SK-N-SH treated with all-trans-retinoic acid at 6 μM for 48 hours (cell line): ENCODE data around the gene CBX5.

Source experiments
- ATAC-seq: fragments of 200-7000 bp; cut with Tn5 transposase; 3 replicates; pipeline ENCODE4 v1.9.1; 2020; ENCODE audit warnings: mild to moderate bottlenecking, moderate library complexity
- ARNTL ChIP-seq: fragments of 450-650 bp; formaldehyde crosslinking; IDR thresholded peaks from 2 replicates; pipeline ENCODE4 v1.5.0; 2020; ENCODE audit warnings: low read depth, mild to moderate bottlenecking, moderate library complexity, borderline replicate concordance
- CREB5 ChIP-seq: fragments of 250-450 bp; sonication (Bioruptor Pico); IDR thresholded peaks from 2 replicates; pipeline ENCODE4 v1.5.1; 2020; ENCODE audit warnings: low read depth, mild to moderate bottlenecking, moderate library complexity
- CSDC2 ChIP-seq: fragments of 250-450 bp; sonication (Bioruptor Pico); IDR thresholded peaks from 2 replicates; pipeline ENCODE4 v1.5.0; 2020; ENCODE audit warnings: mild to moderate bottlenecking, moderate library complexity
- ESRRG ChIP-seq: fragments of 250-450 bp; sonication (Bioruptor Pico); IDR thresholded peaks from 2 replicates; pipeline ENCODE4 v1.6.1; 2021; ENCODE audit warnings: mild to moderate bottlenecking
- ISL1 ChIP-seq: fragments of 250-450 bp; sonication (Bioruptor Pico); IDR thresholded peaks from 2 replicates; pipeline ENCODE4 v2.1.2; 2022; ENCODE audit warnings: mild to moderate bottlenecking, moderate library complexity
- RARB ChIP-seq: fragments of 250-450 bp; sonication (Bioruptor Pico); IDR thresholded peaks from 2 replicates; pipeline ENCODE4 v1.8.0; 2021; ENCODE audit warnings: mild to moderate bottlenecking, moderate library complexity
- SNAI2 ChIP-seq: fragments of 250-450 bp; sonication (Bioruptor Pico); IDR thresholded peaks from 2 replicates; pipeline ENCODE4 v1.5.0; 2020; ENCODE audit warnings: mild to moderate bottlenecking, moderate library complexity
- TCF4 ChIP-seq: fragments of 250-450 bp; sonication (Bioruptor Pico); IDR thresholded peaks from 2 replicates; pipeline ENCODE4 v1.8.0; 2021; ENCODE audit warnings: mild to moderate bottlenecking, moderate library complexity, borderline replicate concordance
- TOX ChIP-seq: fragments of 250-450 bp; sonication (Bioruptor Pico); IDR thresholded peaks from 2 replicates; pipeline ENCODE4 v1.8.0; 2021; ENCODE audit warnings: mild to moderate bottlenecking, moderate library complexity, borderline replicate concordance
- ZC3H10 ChIP-seq: fragments of 250-450 bp; sonication (Bioruptor Pico); IDR thresholded peaks from 2 replicates; pipeline ENCODE4 v1.5.1; 2021; ENCODE audit warnings: mild to moderate bottlenecking, moderate library complexity
- ZFP3 ChIP-seq: fragments of 250-450 bp; sonication (Bioruptor Pico); IDR thresholded peaks from 2 replicates; pipeline ENCODE4 v1.5.0; 2020; ENCODE audit warnings: mild to moderate bottlenecking, moderate library complexity
- ZFP30 ChIP-seq: fragments of 450-650 bp; formaldehyde crosslinking; IDR thresholded peaks from 2 replicates; pipeline ENCODE4 v1.5.0; 2022; ENCODE audit warnings: mild to moderate bottlenecking, moderate library complexity
- ZNF565 ChIP-seq: fragments of 450-650 bp; formaldehyde crosslinking; conservative IDR thresholded peaks from 2 replicates; pipeline ENCODE4 v1.5.0; 2020; ENCODE audit warnings: low read depth, mild to moderate bottlenecking, moderate library complexity
- ZNF70 ChIP-seq: fragments of 450-650 bp; formaldehyde crosslinking; IDR thresholded peaks from 2 replicates; pipeline ENCODE4 v1.5.0; 2020; ENCODE audit warnings: mild to moderate bottlenecking, moderate library complexity
- ZNF8 ChIP-seq: fragments of 450-650 bp; formaldehyde crosslinking; IDR thresholded peaks from 2 replicates; pipeline ENCODE4 v1.5.0; 2020; ENCODE audit warnings: mild to moderate bottlenecking, moderate library complexity
- TF ChIP-seq, protein P1 (sequence below): fragments of 250-450 bp; sonication (Bioruptor Pico); IDR thresholded peaks from 2 replicates; pipeline ENCODE4 v1.5.1; 2021; ENCODE audit warnings: mild to moderate bottlenecking, moderate library complexity
- TF ChIP-seq, protein P2 (sequence below): fragments of 250-450 bp; sonication (Bioruptor Pico); IDR thresholded peaks from 2 replicates; pipeline ENCODE4 v1.8.0; 2021; ENCODE audit warnings: low read depth, mild to moderate bottlenecking, moderate library complexity, borderline replicate concordance
- TF ChIP-seq, protein P3 (sequence below): fragments of 250-450 bp; sonication (Bioruptor Pico); IDR thresholded peaks from 2 replicates; pipeline ENCODE4 v1.8.0; 2020; ENCODE audit warnings: mild to moderate bottlenecking, moderate library complexity, borderline replicate concordance
- TF ChIP-seq, protein P4 (sequence below): fragments of 250-450 bp; sonication (Bioruptor Pico); IDR thresholded peaks from 2 replicates; pipeline ENCODE4 v1.5.0; 2020; ENCODE audit warnings: mild to moderate bottlenecking, moderate library complexity

Gene CBX5

DNA sequence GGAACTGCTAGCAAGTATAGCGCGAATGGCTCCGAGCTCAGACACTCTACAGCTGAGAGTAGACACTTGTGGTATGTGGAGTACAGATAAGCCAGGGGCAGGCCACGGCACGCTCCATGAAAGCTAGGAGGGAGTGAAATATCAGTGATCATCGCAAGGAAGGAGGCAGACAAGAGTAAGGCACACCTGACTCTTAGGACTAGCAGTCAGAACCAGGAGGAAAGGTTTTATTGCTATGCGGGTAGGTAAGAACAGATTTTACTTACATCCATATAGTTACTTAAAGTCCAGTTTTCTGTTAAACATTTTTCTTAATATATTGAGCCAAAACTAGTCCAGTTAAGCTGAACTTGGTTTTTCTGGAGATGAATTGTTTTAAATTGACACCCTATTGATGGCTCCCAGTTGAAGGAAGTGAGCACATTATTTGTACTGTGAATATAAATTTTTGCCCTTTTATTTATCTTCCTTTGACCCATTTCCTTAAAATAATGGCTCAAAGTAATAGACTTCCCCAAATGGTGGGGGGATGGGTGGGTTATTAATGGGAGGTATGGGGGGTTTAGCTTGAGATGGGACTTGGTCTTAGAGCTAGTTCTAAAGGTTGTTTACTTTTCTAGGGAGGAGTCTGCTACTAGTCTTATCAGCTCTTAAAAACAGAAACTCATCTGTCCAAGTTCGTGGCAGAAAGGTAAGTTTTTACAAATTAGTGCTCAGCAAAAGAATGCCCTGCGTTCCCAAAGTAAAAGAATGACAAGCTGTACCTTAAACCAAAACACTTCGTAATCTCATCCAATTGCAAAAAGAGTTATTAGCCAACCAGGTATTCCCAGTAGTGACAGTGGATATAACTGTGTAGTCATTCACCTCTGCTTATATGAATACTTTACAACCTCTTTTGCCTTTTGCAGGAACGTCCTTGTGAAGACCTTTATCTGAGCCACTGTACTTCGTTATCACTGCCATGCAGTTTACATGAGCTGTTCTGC is 6.4 kb upstream of the CBX5 start:
- ATAC-seq, result no peak
- TF ChIP-seq, protein P1, sequence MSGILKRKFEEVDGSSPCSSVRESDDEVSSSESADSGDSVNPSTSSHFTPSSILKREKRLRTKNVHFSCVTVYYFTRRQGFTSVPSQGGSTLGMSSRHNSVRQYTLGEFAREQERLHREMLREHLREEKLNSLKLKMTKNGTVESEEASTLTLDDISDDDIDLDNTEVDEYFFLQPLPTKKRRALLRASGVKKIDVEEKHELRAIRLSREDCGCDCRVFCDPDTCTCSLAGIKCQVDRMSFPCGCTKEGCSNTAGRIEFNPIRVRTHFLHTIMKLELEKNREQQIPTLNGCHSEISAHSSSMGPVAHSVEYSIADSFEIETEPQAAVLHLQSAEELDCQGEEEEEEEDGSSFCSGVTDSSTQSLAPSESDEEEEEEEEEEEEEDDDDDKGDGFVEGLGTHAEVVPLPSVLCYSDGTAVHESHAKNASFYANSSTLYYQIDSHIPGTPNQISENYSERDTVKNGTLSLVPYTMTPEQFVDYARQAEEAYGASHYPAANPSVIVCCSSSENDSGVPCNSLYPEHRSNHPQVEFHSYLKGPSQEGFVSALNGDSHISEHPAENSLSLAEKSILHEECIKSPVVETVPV (CRISPR knock-in tag), result peak; percentile 53
- no peak for TF ChIP-seq RARB (CRISPR knock-in tag)
- no peak for TF ChIP-seq CSDC2
- no peak for TF ChIP-seq ARNTL
- no peak; the same call in 1 of the 2 replicates for TF ChIP-seq ZC3H10 (CRISPR knock-in tag)
- no peak for TF ChIP-seq TCF4
- TF ChIP-seq, protein P2, sequence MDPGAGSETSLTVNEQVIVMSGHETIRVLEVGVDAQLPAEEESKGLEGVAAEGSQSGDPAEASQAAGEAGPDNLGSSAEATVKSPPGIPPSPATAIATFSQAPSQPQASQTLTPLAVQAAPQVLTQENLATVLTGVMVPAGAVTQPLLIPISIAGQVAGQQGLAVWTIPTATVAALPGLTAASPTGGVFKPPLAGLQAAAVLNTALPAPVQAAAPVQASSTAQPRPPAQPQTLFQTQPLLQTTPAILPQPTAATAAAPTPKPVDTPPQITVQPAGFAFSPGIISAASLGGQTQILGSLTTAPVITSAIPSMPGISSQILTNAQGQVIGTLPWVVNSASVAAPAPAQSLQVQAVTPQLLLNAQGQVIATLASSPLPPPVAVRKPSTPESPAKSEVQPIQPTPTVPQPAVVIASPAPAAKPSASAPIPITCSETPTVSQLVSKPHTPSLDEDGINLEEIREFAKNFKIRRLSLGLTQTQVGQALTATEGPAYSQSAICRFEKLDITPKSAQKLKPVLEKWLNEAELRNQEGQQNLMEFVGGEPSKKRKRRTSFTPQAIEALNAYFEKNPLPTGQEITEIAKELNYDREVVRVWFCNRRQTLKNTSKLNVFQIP (CRISPR knock-in tag), result no peak
- TF ChIP-seq ISL1 (CRISPR knock-in tag), result no peak
- no peak for TF ChIP-seq CREB5 (CRISPR knock-in tag)
- TF ChIP-seq, protein P3, sequence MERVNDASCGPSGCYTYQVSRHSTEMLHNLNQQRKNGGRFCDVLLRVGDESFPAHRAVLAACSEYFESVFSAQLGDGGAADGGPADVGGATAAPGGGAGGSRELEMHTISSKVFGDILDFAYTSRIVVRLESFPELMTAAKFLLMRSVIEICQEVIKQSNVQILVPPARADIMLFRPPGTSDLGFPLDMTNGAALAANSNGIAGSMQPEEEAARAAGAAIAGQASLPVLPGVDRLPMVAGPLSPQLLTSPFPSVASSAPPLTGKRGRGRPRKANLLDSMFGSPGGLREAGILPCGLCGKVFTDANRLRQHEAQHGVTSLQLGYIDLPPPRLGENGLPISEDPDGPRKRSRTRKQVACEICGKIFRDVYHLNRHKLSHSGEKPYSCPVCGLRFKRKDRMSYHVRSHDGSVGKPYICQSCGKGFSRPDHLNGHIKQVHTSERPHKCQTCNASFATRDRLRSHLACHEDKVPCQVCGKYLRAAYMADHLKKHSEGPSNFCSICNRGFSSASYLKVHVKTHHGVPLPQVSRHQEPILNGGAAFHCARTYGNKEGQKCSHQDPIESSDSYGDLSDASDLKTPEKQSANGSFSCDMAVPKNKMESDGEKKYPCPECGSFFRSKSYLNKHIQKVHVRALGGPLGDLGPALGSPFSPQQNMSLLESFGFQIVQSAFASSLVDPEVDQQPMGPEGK (CRISPR knock-in tag), result peak; percentile 37; the same call in 1 of the 2 replicates
- TF ChIP-seq SNAI2, result no peak
- no peak for TF ChIP-seq ESRRG (CRISPR knock-in tag)
- TF ChIP-seq ZFP30 (CRISPR knock-in tag), result 0 out of 2 replicates have a peak, but pooled peaks have one; percentile 20
- no peak for TF ChIP-seq ZFP3 (CRISPR knock-in tag)
- TF ChIP-seq ZNF565 (CRISPR knock-in tag), result no peak
- 0 out of 2 replicates have a peak, but pooled peaks have one; percentile 16 for TF ChIP-seq ZNF70 (CRISPR knock-in tag)
- no peak for TF ChIP-seq ZNF8 (CRISPR knock-in tag)
- TF ChIP-seq, protein P4, sequence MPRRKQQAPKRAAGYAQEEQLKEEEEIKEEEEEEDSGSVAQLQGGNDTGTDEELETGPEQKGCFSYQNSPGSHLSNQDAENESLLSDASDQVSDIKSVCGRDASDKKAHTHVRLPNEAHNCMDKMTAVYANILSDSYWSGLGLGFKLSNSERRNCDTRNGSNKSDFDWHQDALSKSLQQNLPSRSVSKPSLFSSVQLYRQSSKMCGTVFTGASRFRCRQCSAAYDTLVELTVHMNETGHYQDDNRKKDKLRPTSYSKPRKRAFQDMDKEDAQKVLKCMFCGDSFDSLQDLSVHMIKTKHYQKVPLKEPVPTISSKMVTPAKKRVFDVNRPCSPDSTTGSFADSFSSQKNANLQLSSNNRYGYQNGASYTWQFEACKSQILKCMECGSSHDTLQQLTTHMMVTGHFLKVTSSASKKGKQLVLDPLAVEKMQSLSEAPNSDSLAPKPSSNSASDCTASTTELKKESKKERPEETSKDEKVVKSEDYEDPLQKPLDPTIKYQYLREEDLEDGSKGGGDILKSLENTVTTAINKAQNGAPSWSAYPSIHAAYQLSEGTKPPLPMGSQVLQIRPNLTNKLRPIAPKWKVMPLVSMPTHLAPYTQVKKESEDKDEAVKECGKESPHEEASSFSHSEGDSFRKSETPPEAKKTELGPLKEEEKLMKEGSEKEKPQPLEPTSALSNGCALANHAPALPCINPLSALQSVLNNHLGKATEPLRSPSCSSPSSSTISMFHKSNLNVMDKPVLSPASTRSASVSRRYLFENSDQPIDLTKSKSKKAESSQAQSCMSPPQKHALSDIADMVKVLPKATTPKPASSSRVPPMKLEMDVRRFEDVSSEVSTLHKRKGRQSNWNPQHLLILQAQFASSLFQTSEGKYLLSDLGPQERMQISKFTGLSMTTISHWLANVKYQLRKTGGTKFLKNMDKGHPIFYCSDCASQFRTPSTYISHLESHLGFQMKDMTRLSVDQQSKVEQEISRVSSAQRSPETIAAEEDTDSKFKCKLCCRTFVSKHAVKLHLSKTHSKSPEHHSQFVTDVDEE (CRISPR knock-in tag), result no peak
- TF ChIP-seq TOX (CRISPR knock-in tag), result no peak
- TF ChIP-seq, all 23 proteins: peak for 4

DNA sequence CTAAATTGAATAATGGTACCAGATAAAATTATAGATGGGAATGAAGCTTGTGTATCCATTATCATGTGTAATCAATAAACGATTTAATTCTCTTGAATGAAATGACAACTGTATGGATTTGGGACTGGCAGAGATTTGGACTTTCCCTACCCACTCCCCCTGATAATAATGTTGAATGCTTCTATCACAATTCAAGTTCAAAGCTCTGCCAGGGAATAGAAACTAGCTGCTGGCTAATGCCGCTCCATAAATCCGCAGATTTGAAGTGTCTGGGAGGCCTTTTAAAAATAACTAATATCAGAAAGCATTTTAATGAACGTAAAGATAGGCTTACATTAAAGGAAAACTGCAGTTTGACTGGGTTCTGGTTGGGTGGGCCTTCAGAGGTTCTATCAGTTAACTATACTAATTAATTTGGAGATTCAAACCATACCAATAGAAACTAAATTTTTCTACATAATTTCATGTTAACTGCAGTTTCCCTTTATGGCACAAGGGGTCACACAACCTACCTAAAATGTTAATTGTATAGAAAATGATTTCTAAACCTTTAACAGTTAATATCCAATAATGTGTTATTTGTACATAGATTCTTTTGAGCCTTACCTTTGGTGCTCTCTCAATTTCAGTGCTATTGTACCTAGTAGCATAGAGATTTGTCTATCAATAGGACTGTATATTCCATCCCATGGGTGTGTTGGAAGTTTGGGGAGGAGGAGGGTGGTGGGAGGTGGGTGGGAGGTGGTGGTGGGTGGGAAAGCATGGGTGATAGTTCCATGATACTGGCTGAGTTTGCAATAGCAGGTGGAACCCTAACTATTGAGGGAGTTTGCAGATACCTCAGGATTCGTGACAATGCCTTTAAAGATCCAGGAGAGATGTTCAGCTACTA is 5.5 kb upstream of the CBX5 start:
- no peak for ATAC-seq

More for the DNA sequence above, 5.5 kb upstream of the CBX5 start:
- TF ChIP-seq ZC3H10 (CRISPR knock-in tag), result 0 out of 2 replicates have a peak, but pooled peaks have one; percentile 7
- TF ChIP-seq, protein P1 (CRISPR knock-in tag), result peak; percentile 48; the same call in 1 of the 2 replicates
- TF ChIP-seq ZFP30 (CRISPR knock-in tag), result no peak
